HL-60 (cell line): ENCODE measurements around the gene CHIT1.
"Not testable (repeated sequence)": the region's sequence is repeated elsewhere in the genome, so short reads cannot be mapped to it uniquely, and the experiment has no call there.

Experiments
- DNase-seq, 2 experiments: peaks; one replicate each; pipeline ENCODE4 v3.0.0-alpha.2; 2010 to 2020; ENCODE audit warnings: low read depth in 1 of 2, low spot score in 1 of 2
- H3K27ac ChIP-seq: fragments of 250-450 bp; sonication (Bioruptor Pico); replicated peaks from 2 replicates; pipeline ENCODE4 v1.5.1; 2020; ENCODE audit warnings: mild to moderate bottlenecking, moderate library complexity
- H3K27me3 ChIP-seq: fragments of 250-450 bp; sonication (Bioruptor Pico); 2 replicates; pipeline ENCODE4 v1.5.1; 2021; ENCODE audit warnings: mild to moderate bottlenecking, moderate library complexity; ENCODE audit not compliant: insufficient read depth, poor library complexity, severe bottlenecking
- H3K4me3 ChIP-seq: replicated peaks from 2 replicates; pipeline ENCODE4 v1.5.1; 2011; ENCODE audit warnings: mild to moderate bottlenecking, control low read depth, low read length; ENCODE audit not compliant: insufficient read depth
- CTCF ChIP-seq: IDR thresholded peaks from one replicate; pipeline ENCODE4 v1.5.1; 2011; ENCODE audit warnings: low read length, control low read depth, inconsistent platforms; ENCODE audit not compliant: insufficient read depth
- GABPA ChIP-seq: IDR thresholded peaks from 2 replicates; pipeline ENCODE4 v1.6.1; 2012; ENCODE audit warnings: low read depth
- POLR2AphosphoS5 ChIP-seq: IDR thresholded peaks from 2 replicates; pipeline ENCODE4 v1.6.1; 2012; ENCODE audit warnings: low read depth
- REST ChIP-seq: IDR thresholded peaks from 2 replicates; pipeline ENCODE4 v1.6.1; 2012; ENCODE audit warnings: low read depth; ENCODE audit not compliant: insufficient replicate concordance
- SPI1 ChIP-seq: IDR thresholded peaks from 2 replicates; pipeline ENCODE4 v1.6.1; 2012; ENCODE audit warnings: low read depth, mild to moderate bottlenecking, borderline replicate concordance

Gene CHIT1

GRCh38 chr1:203264052-203264501, 34.6 kb upstream of the CHIT1 start:
- TF ChIP-seq POLR2AphosphoS5, result no peak
- TF ChIP-seq GABPA, result no peak
- no peak for TF ChIP-seq REST
- no peak for TF ChIP-seq SPI1
- no peak for TF ChIP-seq CTCF
- no peak for DNase-seq
- peaks cover 3% of the 10 kb centered on the region for H3K27me3 ChIP-seq
- H3K4me3 ChIP-seq, result no peak overlapping the region
- no peak overlapping the region for H3K27ac ChIP-seq

GRCh38 chr1:203263496-203263895, 34.0 kb upstream of the CHIT1 start:
- no peak for DNase-seq
- no peak overlapping the region for H3K4me3 ChIP-seq
- no peak overlapping the region for H3K27ac ChIP-seq
- H3K27me3 ChIP-seq, result peaks cover 3% of the 10 kb centered on the region
- TF ChIP-seq POLR2AphosphoS5, result no peak
- no peak for TF ChIP-seq GABPA
- TF ChIP-seq SPI1, result no peak
- no peak for TF ChIP-seq REST
- no peak for TF ChIP-seq CTCF

- H3K4me3 ChIP-seq, DNase-seq, H3K27me3 ChIP-seq, H3K27ac ChIP-seq: not testable (repeated sequence)
These were observed 27.2 kb upstream of the CHIT1 start for GRCh38 chr1:203256636-203257035.

- not testable (repeated sequence) for H3K4me3 ChIP-seq, H3K27ac ChIP-seq, DNase-seq, H3K27me3 ChIP-seq
These were observed 25.3 kb upstream of the CHIT1 start for GRCh38 chr1:203254782-203255181.

GRCh38 chr1:203252678-203253077, 23.2 kb upstream of the CHIT1 start:
- H3K27me3 ChIP-seq, result peaks cover 7% of the 10 kb centered on the region
- TF ChIP-seq CTCF (no peak), REST (no peak), GABPA (no peak), SPI1 (no peak), POLR2AphosphoS5 (no peak)
- no peak for DNase-seq
- no peak overlapping the region for H3K27ac ChIP-seq
- H3K4me3 ChIP-seq, result no peak overlapping the region
